ENCODE results near the gene MACROD2.

Gene MACROD2

DNA sequence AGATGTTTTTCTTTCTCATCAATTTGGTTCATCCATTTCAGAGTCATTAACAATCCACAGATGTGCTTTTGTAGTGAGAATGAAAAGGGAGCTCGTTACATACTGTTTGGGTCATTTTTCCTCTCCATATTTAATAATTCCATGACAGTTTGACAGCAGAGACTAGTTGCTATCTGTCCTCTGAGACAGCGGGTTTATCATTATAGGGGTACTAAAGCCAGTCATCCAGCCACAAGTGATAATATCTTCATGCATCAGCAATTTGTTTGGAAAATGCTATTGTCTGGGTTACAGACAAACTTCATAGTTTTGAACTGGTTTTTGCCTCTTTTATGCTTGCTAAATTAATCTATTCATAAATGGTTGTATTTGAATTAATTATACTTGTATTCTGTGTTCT is 692.7 kb downstream of the MACROD2 start:
- H3K9ac ChIP-seq (ENCODE audit: low read depth, low read length): no peak overlapping the region
- no peaks in the 10 kb centered on the region for H3K27me3 ChIP-seq (ENCODE audit: control insufficient read depth, insufficient read depth, low read length)
- no peaks in the 10 kb centered on the region for H3K36me3 ChIP-seq (ENCODE audit: control insufficient read depth, insufficient read depth, low read length)
- H3K4me1 ChIP-seq (ENCODE audit: control insufficient read depth, insufficient read depth, low read length): no peaks in the 10 kb centered on the region
- H3K4me3 ChIP-seq (ENCODE audit: low read depth, low read length): no peak overlapping the region
- no peaks in the 10 kb centered on the region for H3K9me3 ChIP-seq (ENCODE audit: control insufficient read depth, insufficient read depth, low read length)

GRCh38 chr20:14691994-14692393 is 696.7 kb downstream of the MACROD2 start:
- Histone ChIP-seq H3K27me3 (ENCODE audit: control insufficient read depth, insufficient read depth, low read length) (no peaks in the 10 kb centered on the region), H3K4me1 (ENCODE audit: control insufficient read depth, insufficient read depth, low read length) (no peaks in the 10 kb centered on the region), H3K9me3 (ENCODE audit: control insufficient read depth, insufficient read depth, low read length) (no peaks in the 10 kb centered on the region), H3K36me3 (ENCODE audit: control insufficient read depth, insufficient read depth, low read length) (no peaks in the 10 kb centered on the region), H3K9ac (ENCODE audit: low read depth, low read length) (no peak overlapping the region), H3K4me3 (ENCODE audit: low read depth, low read length) (no peak overlapping the region)

GRCh38 chr20:14696478-14696877 is 701.2 kb downstream of the MACROD2 start:
- H3K36me3 ChIP-seq (ENCODE audit: control insufficient read depth, insufficient read depth, low read length): no peaks in the 10 kb centered on the region
- H3K27me3 ChIP-seq (ENCODE audit: control insufficient read depth, insufficient read depth, low read length): no peaks in the 10 kb centered on the region
- H3K9me3 ChIP-seq (ENCODE audit: control insufficient read depth, insufficient read depth, low read length): no peaks in the 10 kb centered on the region
- H3K4me1 ChIP-seq (ENCODE audit: control insufficient read depth, insufficient read depth, low read length): no peaks in the 10 kb centered on the region
- no peak overlapping the region for H3K4me3 ChIP-seq (ENCODE audit: low read depth, low read length)
- H3K9ac ChIP-seq (ENCODE audit: low read depth, low read length): no peak overlapping the region

DNA sequence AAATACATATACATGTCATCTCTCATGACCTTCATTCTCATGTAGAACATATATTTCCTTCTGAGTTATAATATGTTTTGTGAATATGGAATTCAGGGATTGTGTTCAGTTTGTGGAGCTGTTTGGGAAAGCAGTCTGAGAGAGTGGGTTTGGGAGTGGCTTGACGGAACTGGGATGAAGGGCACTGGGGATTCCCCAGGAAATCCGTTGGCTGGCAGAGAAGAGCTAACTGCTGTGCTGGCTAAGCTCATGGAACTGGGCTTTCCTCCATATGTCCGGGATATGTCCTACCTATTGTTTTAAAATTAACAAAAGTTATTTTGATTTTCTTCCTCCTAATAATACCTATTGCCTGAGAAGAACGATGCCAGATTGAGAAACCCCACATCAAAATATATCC is 701.6 kb downstream of the MACROD2 start:
- no peaks in the 10 kb centered on the region for H3K4me1 ChIP-seq (ENCODE audit: control insufficient read depth, insufficient read depth, low read length)
- H3K36me3 ChIP-seq (ENCODE audit: control insufficient read depth, insufficient read depth, low read length): no peaks in the 10 kb centered on the region
- H3K9ac ChIP-seq (ENCODE audit: low read depth, low read length): no peak overlapping the region
- H3K27me3 ChIP-seq (ENCODE audit: control insufficient read depth, insufficient read depth, low read length): no peaks in the 10 kb centered on the region
- no peak overlapping the region for H3K4me3 ChIP-seq (ENCODE audit: low read depth, low read length)
- no peaks in the 10 kb centered on the region for H3K9me3 ChIP-seq (ENCODE audit: control insufficient read depth, insufficient read depth, low read length)

DNA sequence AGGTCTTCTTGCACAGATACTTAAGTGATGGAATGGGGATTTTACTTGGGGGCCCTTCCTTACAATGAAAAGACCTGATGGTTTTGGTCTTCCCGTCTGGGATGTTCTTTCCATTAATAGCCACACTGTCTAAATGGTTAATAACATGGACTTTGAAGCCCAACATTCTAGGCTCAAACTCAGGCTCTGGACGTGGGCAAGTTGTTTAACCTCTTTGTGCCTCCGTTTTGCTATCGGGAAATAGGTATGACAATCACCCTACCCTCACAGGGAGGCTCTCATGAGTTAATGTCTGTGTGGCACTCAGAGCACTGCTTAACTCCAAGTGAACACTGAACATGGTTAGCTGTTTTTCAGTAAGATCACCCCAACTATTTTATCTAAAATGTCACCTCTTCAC is 702.8 kb downstream of the MACROD2 start:
- Histone ChIP-seq H3K4me3 (ENCODE audit: low read depth, low read length) (no peak overlapping the region), H3K27me3 (ENCODE audit: control insufficient read depth, insufficient read depth, low read length) (no peaks in the 10 kb centered on the region), H3K9me3 (ENCODE audit: control insufficient read depth, insufficient read depth, low read length) (no peaks in the 10 kb centered on the region), H3K36me3 (ENCODE audit: control insufficient read depth, insufficient read depth, low read length) (no peaks in the 10 kb centered on the region), H3K9ac (ENCODE audit: low read depth, low read length) (no peak overlapping the region), H3K4me1 (ENCODE audit: control insufficient read depth, insufficient read depth, low read length) (no peaks in the 10 kb centered on the region)

DNA sequence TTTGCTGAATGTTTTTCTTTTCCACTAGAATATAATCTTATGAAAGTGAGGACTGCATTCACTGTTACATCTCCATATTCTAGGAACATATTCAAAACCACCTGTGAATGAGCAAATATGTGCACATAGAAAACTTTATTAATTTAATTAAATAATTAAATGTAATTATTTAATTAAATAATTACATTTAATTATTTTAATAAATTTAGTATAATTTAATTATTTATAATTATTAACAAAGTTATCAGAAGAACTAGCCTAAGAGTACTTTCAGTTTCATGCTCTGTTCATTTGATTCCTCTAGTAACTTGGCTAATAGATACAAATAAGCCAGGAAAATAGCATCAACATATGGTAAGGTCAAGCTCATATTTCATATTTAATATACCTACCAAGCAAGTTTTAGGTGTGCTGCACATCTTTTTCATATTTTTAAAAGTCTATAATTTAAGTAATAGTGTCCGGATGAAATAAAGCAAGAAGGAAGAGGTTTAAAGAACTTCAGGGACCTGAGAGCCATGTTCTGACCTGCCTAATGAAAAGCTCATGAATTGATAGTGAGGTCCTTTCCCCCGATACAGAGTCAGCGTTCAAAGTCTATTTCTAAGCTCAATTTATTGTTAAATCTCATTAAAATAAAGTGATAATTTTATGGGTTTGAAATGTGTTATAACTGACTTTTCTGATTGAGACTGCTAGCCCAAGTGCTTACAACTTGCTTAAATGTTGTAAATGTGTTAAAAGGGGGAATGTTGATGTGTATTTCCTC is 703.5 kb downstream of the MACROD2 start:
- H3K9ac ChIP-seq (ENCODE audit: low read depth, low read length): no peak overlapping the region
- no peaks in the 10 kb centered on the region for H3K36me3 ChIP-seq (ENCODE audit: control insufficient read depth, insufficient read depth, low read length)
- no peaks in the 10 kb centered on the region for H3K9me3 ChIP-seq (ENCODE audit: control insufficient read depth, insufficient read depth, low read length)
- H3K4me3 ChIP-seq (ENCODE audit: low read depth, low read length): no peak overlapping the region
- no peaks in the 10 kb centered on the region for H3K27me3 ChIP-seq (ENCODE audit: control insufficient read depth, insufficient read depth, low read length)
- no peaks in the 10 kb centered on the region for H3K4me1 ChIP-seq (ENCODE audit: control insufficient read depth, insufficient read depth, low read length)

GRCh38 chr20:14700639-14700960 is 705.3 kb downstream of the MACROD2 start:
- no peaks in the 10 kb centered on the region for H3K36me3 ChIP-seq (ENCODE audit: control insufficient read depth, insufficient read depth, low read length)
- no peak overlapping the region for H3K4me3 ChIP-seq (ENCODE audit: low read depth, low read length)

GRCh38 chr20:14701326-14701725 is 706.0 kb downstream of the MACROD2 start:
- H3K4me3 ChIP-seq (ENCODE audit: low read depth, low read length): no peak overlapping the region
- H3K27me3 ChIP-seq (ENCODE audit: control insufficient read depth, insufficient read depth, low read length): no peaks in the 10 kb centered on the region
- no peaks in the 10 kb centered on the region for H3K4me1 ChIP-seq (ENCODE audit: control insufficient read depth, insufficient read depth, low read length)
- no peaks in the 10 kb centered on the region for H3K9me3 ChIP-seq (ENCODE audit: control insufficient read depth, insufficient read depth, low read length)
- H3K36me3 ChIP-seq (ENCODE audit: control insufficient read depth, insufficient read depth, low read length): no peaks in the 10 kb centered on the region
- H3K9ac ChIP-seq (ENCODE audit: low read depth, low read length): no peak overlapping the region

More at GRCh38 chr20:14700639-14700960, 705.3 kb downstream of the MACROD2 start:
- H3K27me3 ChIP-seq (ENCODE audit: control insufficient read depth, insufficient read depth, low read length): no peaks in the 10 kb centered on the region
- no peak overlapping the region for H3K9ac ChIP-seq (ENCODE audit: low read depth, low read length)
- no peaks in the 10 kb centered on the region for H3K4me1 ChIP-seq (ENCODE audit: control insufficient read depth, insufficient read depth, low read length)
- H3K9me3 ChIP-seq (ENCODE audit: control insufficient read depth, insufficient read depth, low read length): no peaks in the 10 kb centered on the region

- Histone ChIP-seq H3K4me1 (ENCODE audit: control insufficient read depth, insufficient read depth, low read length) (peaks cover 3% of the 10 kb centered on the region), H3K27me3 (ENCODE audit: control insufficient read depth, insufficient read depth, low read length) (no peaks in the 10 kb centered on the region), H3K4me3 (ENCODE audit: low read depth, low read length) (no peak overlapping the region), H3K9me3 (ENCODE audit: control insufficient read depth, insufficient read depth, low read length) (no peaks in the 10 kb centered on the region), H3K36me3 (ENCODE audit: control insufficient read depth, insufficient read depth, low read length) (no peaks in the 10 kb centered on the region), H3K9ac (ENCODE audit: low read depth, low read length) (no peak overlapping the region)
Measured at GRCh38 chr20:14706555-14706954, 711.2 kb downstream of the MACROD2 start.

GRCh38 chr20:14707026-14707680 is 711.8 kb downstream of the MACROD2 start:
- no peak overlapping the region for H3K9ac ChIP-seq (ENCODE audit: low read depth, low read length)
- H3K9me3 ChIP-seq (ENCODE audit: control insufficient read depth, insufficient read depth, low read length): no peaks in the 10 kb centered on the region
- peaks cover 5% of the 10 kb centered on the region for H3K4me1 ChIP-seq (ENCODE audit: control insufficient read depth, insufficient read depth, low read length)
- H3K36me3 ChIP-seq (ENCODE audit: control insufficient read depth, insufficient read depth, low read length): no peaks in the 10 kb centered on the region
- H3K27me3 ChIP-seq (ENCODE audit: control insufficient read depth, insufficient read depth, low read length): no peaks in the 10 kb centered on the region
- no peak overlapping the region for H3K4me3 ChIP-seq (ENCODE audit: low read depth, low read length)

GRCh38 chr20:14707865-14708596 is 712.7 kb downstream of the MACROD2 start:
- no peaks in the 10 kb centered on the region for H3K36me3 ChIP-seq (ENCODE audit: control insufficient read depth, insufficient read depth, low read length)
- no peaks in the 10 kb centered on the region for H3K27me3 ChIP-seq (ENCODE audit: control insufficient read depth, insufficient read depth, low read length)
- no peak overlapping the region for H3K4me3 ChIP-seq (ENCODE audit: low read depth, low read length)
- no peaks in the 10 kb centered on the region for H3K9me3 ChIP-seq (ENCODE audit: control insufficient read depth, insufficient read depth, low read length)
- no peak overlapping the region for H3K9ac ChIP-seq (ENCODE audit: low read depth, low read length)
- H3K4me1 ChIP-seq (ENCODE audit: control insufficient read depth, insufficient read depth, low read length): peaks cover 8% of the 10 kb centered on the region

DNA sequence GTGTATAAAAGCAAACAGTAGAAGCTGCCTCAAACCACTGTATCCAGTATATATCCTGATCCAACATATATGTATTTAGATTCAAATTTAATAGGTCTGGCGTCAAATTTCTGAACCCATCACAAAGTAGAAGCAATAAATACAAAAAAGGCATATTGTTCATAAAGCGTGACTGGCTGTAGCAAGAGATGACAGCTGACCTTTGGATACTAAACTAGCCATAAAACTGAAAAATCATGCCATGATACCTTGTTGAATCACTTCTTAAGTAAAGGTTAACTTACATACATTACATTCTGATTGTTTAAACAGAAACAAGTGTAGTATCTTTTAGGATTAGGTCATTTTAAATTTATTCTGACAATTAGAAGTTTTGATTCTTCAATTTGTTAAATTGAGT is 714.1 kb downstream of the MACROD2 start:
- H3K4me3 ChIP-seq (ENCODE audit: low read depth, low read length): no peak overlapping the region
- no peaks in the 10 kb centered on the region for H3K36me3 ChIP-seq (ENCODE audit: control insufficient read depth, insufficient read depth, low read length)
- H3K27me3 ChIP-seq (ENCODE audit: control insufficient read depth, insufficient read depth, low read length): no peaks in the 10 kb centered on the region
- peaks cover 8% of the 10 kb centered on the region for H3K4me1 ChIP-seq (ENCODE audit: control insufficient read depth, insufficient read depth, low read length)
- no peaks in the 10 kb centered on the region for H3K9me3 ChIP-seq (ENCODE audit: control insufficient read depth, insufficient read depth, low read length)
- no peak overlapping the region for H3K9ac ChIP-seq (ENCODE audit: low read depth, low read length)

All from iPS-15b (cell line).